GM23338 (cell line): Measurements from ENCODE around the gene SACM1L. TPM values are rescaled to one million over a fixed set of nuclear protein-coding genes. Genes with fewer than 3 reads are reported as not detected.

Experiments
- ATAC-seq: fragments of 200-7000 bp; cut with Tn5 transposase; 3 replicates; pipeline ENCODE4 v1.9.1; 2020
- DNase-seq: peaks from one replicate; pipeline ENCODE4 v3.0.0-alpha.2; 2015; ENCODE audit warnings: low spot score
- H2AFZ ChIP-seq: fragments of 200-600 bp; sonication (generic); 2 replicates; pipeline ENCODE4 v1.8.0; 2016; ENCODE audit warnings: antibody characterized with exemption, mild to moderate bottlenecking, moderate library complexity
- H3F3A ChIP-seq: fragments of 200-600 bp; sonication (generic); replicated peaks from 2 replicates; pipeline ENCODE4 v1.8.0; 2017; ENCODE audit warnings: antibody characterized with exemption, mixed run types, low read depth
- H3K27ac ChIP-seq: fragments of 200-600 bp; sonication (generic); 2 replicates; pipeline ENCODE4 v1.6.1; 2016; ENCODE audit warnings: low read depth
- H3K27me3 ChIP-seq: fragments of 200-600 bp; sonication (generic); 2 replicates; pipeline ENCODE4 v1.8.0; 2016; ENCODE audit warnings: mild to moderate bottlenecking, mixed run types, moderate library complexity; ENCODE audit not compliant: insufficient read depth
- H3K36me3 ChIP-seq: fragments of 200-600 bp; sonication (generic); 2 replicates; pipeline ENCODE4 v1.8.0; 2016; ENCODE audit warnings: mild to moderate bottlenecking; ENCODE audit not compliant: insufficient read depth
- H3K4me1 ChIP-seq: fragments of 200-600 bp; sonication (generic); 2 replicates; pipeline ENCODE4 v1.8.0; 2016; ENCODE audit warnings: mild to moderate bottlenecking, moderate library complexity; ENCODE audit not compliant: insufficient read depth
- H3K4me2 ChIP-seq: fragments of 200-600 bp; sonication (generic); 2 replicates; pipeline ENCODE4 v1.7.1; 2017; ENCODE audit warnings: mixed run types
- H3K4me3 ChIP-seq: fragments of 200-600 bp; sonication (generic); 2 replicates; pipeline ENCODE4 v1.6.1; 2016; ENCODE audit warnings: mixed run types
- H3K79me2 ChIP-seq: fragments of 200-600 bp; sonication (generic); replicated peaks from 2 replicates; pipeline ENCODE4 v1.8.0; 2017; ENCODE audit warnings: mild to moderate bottlenecking; ENCODE audit not compliant: insufficient read depth
- H3K9me2 ChIP-seq: fragments of 200-600 bp; sonication (generic); 2 replicates; pipeline ENCODE4 v1.8.0; 2017; ENCODE audit not compliant: insufficient read depth
- H4K20me1 ChIP-seq: fragments of 200-600 bp; sonication (generic); replicated peaks from 2 replicates; pipeline ENCODE4 v1.8.0; 2017; ENCODE audit warnings: mild to moderate bottlenecking; ENCODE audit not compliant: insufficient read depth
- H3K27ac Mint-ChIP-seq: 2 replicates; pipeline ENCODE4 v1.8.0; 2020; ENCODE audit warnings: inconsistent platforms, mild to moderate bottlenecking, moderate library complexity, mixed read lengths
- H3K27me3 Mint-ChIP-seq: 3 replicates; pipeline ENCODE4 v1.8.0; 2022; ENCODE audit warnings: low read depth, mild to moderate bottlenecking, moderate library complexity, mixed read lengths, inconsistent platforms; ENCODE audit not compliant: insufficient read depth, poor library complexity
- H3K36me3 Mint-ChIP-seq: 3 replicates; pipeline ENCODE4 v1.8.0; 2021; ENCODE audit warnings: low read depth, mild to moderate bottlenecking, inconsistent platforms, moderate library complexity, mixed read lengths
- H3K4me1 Mint-ChIP-seq: 3 replicates; pipeline ENCODE4 v1.8.0; 2020; ENCODE audit warnings: mild to moderate bottlenecking, inconsistent platforms, mixed read lengths
- H3K4me3 Mint-ChIP-seq: 3 replicates; pipeline ENCODE4 v1.8.0; 2021; ENCODE audit warnings: moderate library complexity, mild to moderate bottlenecking, inconsistent platforms, mixed read lengths
- H3K9me3 Mint-ChIP-seq: 3 replicates; pipeline ENCODE4 v1.8.0; 2020; ENCODE audit warnings: moderate library complexity, mild to moderate bottlenecking, inconsistent platforms, mixed read lengths
- CREB1 ChIP-seq: fragments of 250-450 bp; sonication (Bioruptor Pico); IDR thresholded peaks from 2 replicates; pipeline ENCODE4 v1.5.0; 2020; ENCODE audit warnings: low read depth, mild to moderate bottlenecking, moderate library complexity
- EZH2 ChIP-seq: fragments of 200-600 bp; sonication (generic); IDR thresholded peaks from one replicate; pipeline ENCODE4 v1.8.0; 2017; ENCODE audit warnings: antibody characterized with exemption, mild to moderate bottlenecking, low read depth; ENCODE audit not compliant: unreplicated experiment
- EZH2phosphoT487 ChIP-seq: fragments of 200-600 bp; sonication (generic); IDR thresholded peaks from one replicate; pipeline ENCODE4 v1.8.1; 2018; ENCODE audit warnings: antibody characterized with exemption; ENCODE audit not compliant: unreplicated experiment
- JUNB ChIP-seq: IDR thresholded peaks from one replicate; pipeline ENCODE4 v1.6.1; 2016; ENCODE audit warnings: antibody characterized with exemption; ENCODE audit not compliant: unreplicated experiment
- NANOG ChIP-seq: IDR thresholded peaks from 2 replicates; pipeline ENCODE4 v1.6.1; 2016; ENCODE audit warnings: antibody characterized with exemption, borderline replicate concordance
- POLR2AphosphoS5 ChIP-seq: IDR thresholded peaks from 2 replicates; pipeline ENCODE4 v1.6.1; 2016; ENCODE audit warnings: antibody characterized with exemption, low read depth
- STAT1 ChIP-seq: IDR thresholded peaks from one replicate; pipeline ENCODE4 v1.6.1; 2016; ENCODE audit warnings: antibody characterized with exemption; ENCODE audit not compliant: unreplicated experiment
- ZNF114 ChIP-seq: fragments of 250-450 bp; sonication (Bioruptor Pico); IDR thresholded peaks from 2 replicates; pipeline ENCODE4 v1.5.0; 2020; ENCODE audit warnings: mild to moderate bottlenecking, moderate library complexity
- ZNF331 ChIP-seq: fragments of 250-450 bp; sonication (Bioruptor Pico); IDR thresholded peaks from 2 replicates; pipeline ENCODE4 v1.5.0; 2020; ENCODE audit warnings: low read depth, mild to moderate bottlenecking, moderate library complexity
- polyA plus RNA-seq: library from polyadenylated mRNA; unstranded; fragments of >200 nt; fragmentation: Nextera tagmentation; extraction: Ambion mirVana; gene quantifications from 2 replicates; pipeline ENCODE4 v1.2.1, GENCODE V29; 2016
- total RNA-seq: library from RNA; depleted of rRNA; stranded (reverse); fragments of >200 nt; shearing (Covaris generic); gene quantifications from 2 replicates; pipeline ENCODE4 v1.2.3, GENCODE V29; 2014
- TF ChIP-seq, protein P1 (sequence below), 2 experiments: fragments of 200-600 bp in 1 of 2; sonication (generic) in 1 of 2; conservative IDR thresholded peaks; 2 replicates each; pipeline versions ENCODE4 v1.5.1 to v1.6.1; 2016 to 2017; ENCODE audit warnings: antibody characterized with exemption in 2 of 2, low read depth in 2 of 2, mild to moderate bottlenecking in 2 of 2, moderate library complexity in 1 of 2
- TF ChIP-seq, protein P2 (sequence below): IDR thresholded peaks from 2 replicates; pipeline ENCODE4 v1.6.1; 2016; ENCODE audit warnings: antibody characterized with exemption
- TF ChIP-seq, protein P3 (sequence below): fragments of 250-450 bp; sonication (Bioruptor Pico); IDR thresholded peaks from 2 replicates; pipeline ENCODE4 v1.5.0; 2020; ENCODE audit warnings: mild to moderate bottlenecking, moderate library complexity
- TF ChIP-seq, protein P4 (sequence below): IDR thresholded peaks from one replicate; pipeline ENCODE4 v1.6.1; 2018; ENCODE audit warnings: antibody characterized with exemption; ENCODE audit not compliant: unreplicated experiment

Gene SACM1L
- total and polyA plus RNA-seq, 2 experiments from 2014 or later: 43.5 to 97.8 TPM

DNA sequence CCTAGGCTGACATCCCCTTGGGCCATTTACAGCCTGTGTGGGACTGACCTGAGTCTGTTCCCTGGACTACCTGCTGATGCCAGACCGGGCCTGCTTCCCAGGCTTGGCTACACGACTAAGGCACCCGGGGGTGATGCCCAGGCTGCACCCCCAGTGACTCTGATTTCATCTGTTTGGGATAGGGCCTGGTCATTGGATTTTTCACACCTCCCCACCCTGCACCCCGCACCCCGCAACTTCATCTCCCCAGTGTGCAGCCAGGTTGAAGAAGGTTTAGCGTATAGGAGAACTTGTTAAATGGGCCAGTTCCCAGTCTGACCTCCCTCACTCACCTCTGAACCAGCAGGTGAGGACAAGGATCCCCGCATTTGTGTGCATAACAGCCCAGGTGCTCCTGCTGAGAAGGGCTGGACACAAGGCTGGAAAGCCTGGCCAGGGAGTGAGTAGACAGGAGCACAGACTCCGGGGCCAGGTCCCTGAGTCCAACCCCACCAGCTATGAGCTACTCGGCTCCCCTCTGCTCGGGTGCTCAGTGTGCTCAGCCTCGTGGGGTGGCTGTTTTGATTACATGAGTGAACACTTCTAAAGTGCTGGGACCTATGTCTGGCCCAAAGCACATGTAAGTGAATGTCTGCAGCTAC lies 88.7 kb downstream of the SACM1L start (continued):
- TF ChIP-seq EZH2phosphoT487: no peak

DNA sequence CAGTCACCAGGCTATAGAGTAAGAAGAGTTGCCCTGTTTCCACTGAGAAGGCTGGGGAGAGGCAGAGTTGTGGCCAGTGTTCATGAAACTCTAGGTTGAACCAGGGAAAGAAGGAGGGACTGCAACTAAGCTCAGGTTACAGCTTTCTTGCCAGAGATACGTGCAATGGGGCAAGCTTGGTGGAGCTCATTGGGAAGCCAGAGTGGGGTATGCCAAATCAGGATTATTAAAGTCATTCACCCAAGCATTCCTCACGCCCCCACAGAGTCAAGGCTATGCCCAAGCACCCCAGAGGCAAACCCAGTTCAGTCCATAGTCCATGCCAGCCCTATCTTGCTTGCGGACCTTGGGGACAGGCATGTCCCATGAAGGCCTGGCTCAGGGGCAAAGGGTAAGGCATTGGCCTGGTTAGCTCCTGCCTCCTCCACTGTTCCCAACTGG lies 89.6 kb downstream of the SACM1L start:
- Histone ChIP-seq H3K4me1 (peaks cover 6% of the 10 kb centered on the region), H3K4me3 (no peak overlapping the region), H3F3A (no peaks in the 10 kb centered on the region), H3K27ac (no peak overlapping the region), H4K20me1 (no peaks in the 10 kb centered on the region), H2AFZ (no peak overlapping the region), H3K27me3 (no peaks in the 10 kb centered on the region), H3K79me2 (no peaks in the 10 kb centered on the region), H3K4me2 (no peak overlapping the region), H3K36me3 (no peaks in the 10 kb centered on the region), H3K9me2 (0 out of 2 replicates have a peak, but pooled peaks cover 17% of the 10 kb centered on the region)
- no peaks in the 10 kb centered on the region for H3K9me3 Mint-ChIP-seq
- H3K27ac Mint-ChIP-seq: no peak overlapping the region
- peaks cover 12% of the 10 kb centered on the region for H3K4me1 Mint-ChIP-seq
- TF ChIP-seq ZNF331 (CRISPR knock-in tag) (no peak), CREB1 (CRISPR knock-in tag) (no peak), ZNF114 (CRISPR knock-in tag) (no peak), POLR2AphosphoS5 (no peak), EZH2 (no peak), JUNB (no peak), STAT1 (no peak), EZH2phosphoT487 (no peak), NANOG (no peak)
- TF ChIP-seq, protein P1, sequence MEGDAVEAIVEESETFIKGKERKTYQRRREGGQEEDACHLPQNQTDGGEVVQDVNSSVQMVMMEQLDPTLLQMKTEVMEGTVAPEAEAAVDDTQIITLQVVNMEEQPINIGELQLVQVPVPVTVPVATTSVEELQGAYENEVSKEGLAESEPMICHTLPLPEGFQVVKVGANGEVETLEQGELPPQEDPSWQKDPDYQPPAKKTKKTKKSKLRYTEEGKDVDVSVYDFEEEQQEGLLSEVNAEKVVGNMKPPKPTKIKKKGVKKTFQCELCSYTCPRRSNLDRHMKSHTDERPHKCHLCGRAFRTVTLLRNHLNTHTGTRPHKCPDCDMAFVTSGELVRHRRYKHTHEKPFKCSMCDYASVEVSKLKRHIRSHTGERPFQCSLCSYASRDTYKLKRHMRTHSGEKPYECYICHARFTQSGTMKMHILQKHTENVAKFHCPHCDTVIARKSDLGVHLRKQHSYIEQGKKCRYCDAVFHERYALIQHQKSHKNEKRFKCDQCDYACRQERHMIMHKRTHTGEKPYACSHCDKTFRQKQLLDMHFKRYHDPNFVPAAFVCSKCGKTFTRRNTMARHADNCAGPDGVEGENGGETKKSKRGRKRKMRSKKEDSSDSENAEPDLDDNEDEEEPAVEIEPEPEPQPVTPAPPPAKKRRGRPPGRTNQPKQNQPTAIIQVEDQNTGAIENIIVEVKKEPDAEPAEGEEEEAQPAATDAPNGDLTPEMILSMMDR (conservative IDR thresholded peaks at IDR 0.05; ENCODE audit: low read depth in 2 of 2): no peak
- TF ChIP-seq, protein P2, sequence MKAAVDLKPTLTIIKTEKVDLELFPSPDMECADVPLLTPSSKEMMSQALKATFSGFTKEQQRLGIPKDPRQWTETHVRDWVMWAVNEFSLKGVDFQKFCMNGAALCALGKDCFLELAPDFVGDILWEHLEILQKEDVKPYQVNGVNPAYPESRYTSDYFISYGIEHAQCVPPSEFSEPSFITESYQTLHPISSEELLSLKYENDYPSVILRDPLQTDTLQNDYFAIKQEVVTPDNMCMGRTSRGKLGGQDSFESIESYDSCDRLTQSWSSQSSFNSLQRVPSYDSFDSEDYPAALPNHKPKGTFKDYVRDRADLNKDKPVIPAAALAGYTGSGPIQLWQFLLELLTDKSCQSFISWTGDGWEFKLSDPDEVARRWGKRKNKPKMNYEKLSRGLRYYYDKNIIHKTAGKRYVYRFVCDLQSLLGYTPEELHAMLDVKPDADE: no peak
- TF ChIP-seq, protein P3, sequence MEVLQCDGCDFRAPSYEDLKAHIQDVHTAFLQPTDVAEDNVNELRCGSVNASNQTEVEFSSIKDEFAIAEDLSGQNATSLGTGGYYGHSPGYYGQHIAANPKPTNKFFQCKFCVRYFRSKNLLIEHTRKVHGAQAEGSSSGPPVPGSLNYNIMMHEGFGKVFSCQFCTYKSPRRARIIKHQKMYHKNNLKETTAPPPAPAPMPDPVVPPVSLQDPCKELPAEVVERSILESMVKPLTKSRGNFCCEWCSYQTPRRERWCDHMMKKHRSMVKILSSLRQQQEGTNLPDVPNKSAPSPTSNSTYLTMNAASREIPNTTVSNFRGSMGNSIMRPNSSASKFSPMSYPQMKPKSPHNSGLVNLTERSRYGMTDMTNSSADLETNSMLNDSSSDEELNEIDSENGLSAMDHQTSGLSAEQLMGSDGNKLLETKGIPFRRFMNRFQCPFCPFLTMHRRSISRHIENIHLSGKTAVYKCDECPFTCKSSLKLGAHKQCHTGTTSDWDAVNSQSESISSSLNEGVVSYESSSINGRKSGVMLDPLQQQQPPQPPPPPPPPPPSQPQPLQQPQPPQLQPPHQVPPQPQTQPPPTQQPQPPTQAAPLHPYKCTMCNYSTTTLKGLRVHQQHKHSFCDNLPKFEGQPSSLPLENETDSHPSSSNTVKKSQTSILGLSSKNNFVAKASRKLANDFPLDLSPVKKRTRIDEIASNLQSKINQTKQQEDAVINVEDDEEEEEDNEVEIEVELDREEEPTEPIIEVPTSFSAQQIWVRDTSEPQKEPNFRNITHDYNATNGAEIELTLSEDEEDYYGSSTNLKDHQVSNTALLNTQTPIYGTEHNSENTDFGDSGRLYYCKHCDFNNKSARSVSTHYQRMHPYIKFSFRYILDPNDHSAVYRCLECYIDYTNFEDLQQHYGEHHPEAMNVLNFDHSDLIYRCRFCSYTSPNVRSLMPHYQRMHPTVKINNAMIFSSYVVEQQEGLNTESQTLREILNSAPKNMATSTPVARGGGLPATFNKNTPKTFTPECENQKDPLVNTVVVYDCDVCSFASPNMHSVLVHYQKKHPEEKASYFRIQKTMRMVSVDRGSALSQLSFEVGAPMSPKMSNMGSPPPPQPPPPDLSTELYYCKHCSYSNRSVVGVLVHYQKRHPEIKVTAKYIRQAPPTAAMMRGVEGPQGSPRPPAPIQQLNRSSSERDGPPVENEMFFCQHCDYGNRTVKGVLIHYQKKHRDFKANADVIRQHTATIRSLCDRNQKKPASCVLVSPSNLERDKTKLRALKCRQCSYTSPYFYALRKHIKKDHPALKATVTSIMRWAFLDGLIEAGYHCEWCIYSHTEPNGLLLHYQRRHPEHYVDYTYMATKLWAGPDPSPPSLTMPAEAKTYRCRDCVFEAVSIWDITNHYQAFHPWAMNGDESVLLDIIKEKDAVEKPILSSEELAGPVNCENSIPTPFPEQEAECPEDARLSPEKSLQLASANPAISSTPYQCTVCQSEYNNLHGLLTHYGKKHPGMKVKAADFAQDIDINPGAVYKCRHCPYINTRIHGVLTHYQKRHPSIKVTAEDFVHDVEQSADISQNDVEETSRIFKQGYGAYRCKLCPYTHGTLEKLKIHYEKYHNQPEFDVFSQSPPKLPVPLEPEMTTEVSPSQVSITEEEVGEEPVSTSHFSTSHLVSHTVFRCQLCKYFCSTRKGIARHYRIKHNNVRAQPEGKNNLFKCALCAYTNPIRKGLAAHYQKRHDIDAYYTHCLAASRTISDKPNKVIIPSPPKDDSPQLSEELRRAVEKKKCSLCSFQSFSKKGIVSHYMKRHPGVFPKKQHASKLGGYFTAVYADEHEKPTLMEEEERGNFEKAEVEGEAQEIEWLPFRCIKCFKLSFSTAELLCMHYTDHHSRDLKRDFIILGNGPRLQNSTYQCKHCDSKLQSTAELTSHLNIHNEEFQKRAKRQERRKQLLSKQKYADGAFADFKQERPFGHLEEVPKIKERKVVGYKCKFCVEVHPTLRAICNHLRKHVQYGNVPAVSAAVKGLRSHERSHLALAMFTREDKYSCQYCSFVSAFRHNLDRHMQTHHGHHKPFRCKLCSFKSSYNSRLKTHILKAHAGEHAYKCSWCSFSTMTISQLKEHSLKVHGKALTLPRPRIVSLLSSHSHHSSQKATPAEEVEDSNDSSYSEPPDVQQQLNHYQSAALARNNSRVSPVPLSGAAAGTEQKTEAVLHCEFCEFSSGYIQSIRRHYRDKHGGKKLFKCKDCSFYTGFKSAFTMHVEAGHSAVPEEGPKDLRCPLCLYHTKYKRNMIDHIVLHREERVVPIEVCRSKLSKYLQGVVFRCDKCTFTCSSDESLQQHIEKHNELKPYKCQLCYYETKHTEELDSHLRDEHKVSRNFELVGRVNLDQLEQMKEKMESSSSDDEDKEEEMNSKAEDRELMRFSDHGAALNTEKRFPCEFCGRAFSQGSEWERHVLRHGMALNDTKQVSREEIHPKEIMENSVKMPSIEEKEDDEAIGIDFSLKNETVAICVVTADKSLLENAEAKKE: no peak
- TF ChIP-seq, protein P4, sequence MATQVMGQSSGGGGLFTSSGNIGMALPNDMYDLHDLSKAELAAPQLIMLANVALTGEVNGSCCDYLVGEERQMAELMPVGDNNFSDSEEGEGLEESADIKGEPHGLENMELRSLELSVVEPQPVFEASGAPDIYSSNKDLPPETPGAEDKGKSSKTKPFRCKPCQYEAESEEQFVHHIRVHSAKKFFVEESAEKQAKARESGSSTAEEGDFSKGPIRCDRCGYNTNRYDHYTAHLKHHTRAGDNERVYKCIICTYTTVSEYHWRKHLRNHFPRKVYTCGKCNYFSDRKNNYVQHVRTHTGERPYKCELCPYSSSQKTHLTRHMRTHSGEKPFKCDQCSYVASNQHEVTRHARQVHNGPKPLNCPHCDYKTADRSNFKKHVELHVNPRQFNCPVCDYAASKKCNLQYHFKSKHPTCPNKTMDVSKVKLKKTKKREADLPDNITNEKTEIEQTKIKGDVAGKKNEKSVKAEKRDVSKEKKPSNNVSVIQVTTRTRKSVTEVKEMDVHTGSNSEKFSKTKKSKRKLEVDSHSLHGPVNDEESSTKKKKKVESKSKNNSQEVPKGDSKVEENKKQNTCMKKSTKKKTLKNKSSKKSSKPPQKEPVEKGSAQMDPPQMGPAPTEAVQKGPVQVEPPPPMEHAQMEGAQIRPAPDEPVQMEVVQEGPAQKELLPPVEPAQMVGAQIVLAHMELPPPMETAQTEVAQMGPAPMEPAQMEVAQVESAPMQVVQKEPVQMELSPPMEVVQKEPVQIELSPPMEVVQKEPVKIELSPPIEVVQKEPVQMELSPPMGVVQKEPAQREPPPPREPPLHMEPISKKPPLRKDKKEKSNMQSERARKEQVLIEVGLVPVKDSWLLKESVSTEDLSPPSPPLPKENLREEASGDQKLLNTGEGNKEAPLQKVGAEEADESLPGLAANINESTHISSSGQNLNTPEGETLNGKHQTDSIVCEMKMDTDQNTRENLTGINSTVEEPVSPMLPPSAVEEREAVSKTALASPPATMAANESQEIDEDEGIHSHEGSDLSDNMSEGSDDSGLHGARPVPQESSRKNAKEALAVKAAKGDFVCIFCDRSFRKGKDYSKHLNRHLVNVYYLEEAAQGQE: no peak
- H3K36me3 Mint-ChIP-seq: no peaks in the 10 kb centered on the region
- H3K27me3 Mint-ChIP-seq: peaks cover 3% of the 10 kb centered on the region
- ATAC-seq (peak; percentile 20; the same call in 2 of the 3 replicates), DNase-seq (no peak)
- H3K4me3 Mint-ChIP-seq: no peak overlapping the region
